Hepatocyte (in vitro differentiated cells): Measurements from ENCODE around the gene PABPN1L.

Experiments used
- EZH2 ChIP-seq: fragments of 200-600 bp; sonication (generic); IDR thresholded peaks from 2 replicates; pipeline ENCODE4 v1.6.1; 2016; ENCODE audit warnings: antibody characterized with exemption, mild to moderate bottlenecking, borderline replicate concordance
- EZH2phosphoT487 ChIP-seq: fragments of 200-600 bp; sonication (generic); IDR thresholded peaks from one replicate; pipeline ENCODE4 v1.6.1; 2018; ENCODE audit warnings: antibody characterized with exemption, mild to moderate bottlenecking, low read depth, moderate library complexity; ENCODE audit not compliant: unreplicated experiment, severe bottlenecking
- TF ChIP-seq, protein P1 (sequence below): fragments of 200-600 bp; sonication (generic); IDR thresholded peaks from 2 replicates; pipeline ENCODE4 v1.5.1; 2016; ENCODE audit warnings: antibody characterized with exemption, mild to moderate bottlenecking; ENCODE audit not compliant: poor library complexity

GRCh38 chr16:88899901-88900661 lies 33.6 kb upstream of the PABPN1L start:
- TF ChIP-seq EZH2phosphoT487 (no peak), EZH2 (no peak)
- TF ChIP-seq, protein P1, sequence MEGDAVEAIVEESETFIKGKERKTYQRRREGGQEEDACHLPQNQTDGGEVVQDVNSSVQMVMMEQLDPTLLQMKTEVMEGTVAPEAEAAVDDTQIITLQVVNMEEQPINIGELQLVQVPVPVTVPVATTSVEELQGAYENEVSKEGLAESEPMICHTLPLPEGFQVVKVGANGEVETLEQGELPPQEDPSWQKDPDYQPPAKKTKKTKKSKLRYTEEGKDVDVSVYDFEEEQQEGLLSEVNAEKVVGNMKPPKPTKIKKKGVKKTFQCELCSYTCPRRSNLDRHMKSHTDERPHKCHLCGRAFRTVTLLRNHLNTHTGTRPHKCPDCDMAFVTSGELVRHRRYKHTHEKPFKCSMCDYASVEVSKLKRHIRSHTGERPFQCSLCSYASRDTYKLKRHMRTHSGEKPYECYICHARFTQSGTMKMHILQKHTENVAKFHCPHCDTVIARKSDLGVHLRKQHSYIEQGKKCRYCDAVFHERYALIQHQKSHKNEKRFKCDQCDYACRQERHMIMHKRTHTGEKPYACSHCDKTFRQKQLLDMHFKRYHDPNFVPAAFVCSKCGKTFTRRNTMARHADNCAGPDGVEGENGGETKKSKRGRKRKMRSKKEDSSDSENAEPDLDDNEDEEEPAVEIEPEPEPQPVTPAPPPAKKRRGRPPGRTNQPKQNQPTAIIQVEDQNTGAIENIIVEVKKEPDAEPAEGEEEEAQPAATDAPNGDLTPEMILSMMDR = no peak
